ENCODE measurements around the gene DLG1. TPM values are rescaled to one million over a fixed set of nuclear protein-coding genes. Genes with fewer than 3 reads are reported as not detected.

The DLG1 gene
- total RNA-seq = 10 to 100 TPM; 68.9 to 72.0 TPM

GRCh38 chr3:197298341-197298944 lies at the start of gene DLG1:
Gene DLG1 (minus strand): TSS chr3:197298612. CDS start chr3:197297204, 1,408 bp downstream.

GRCh38 chr3:197029511-197030167 lies 268.8 kb downstream of the DLG1 start, which contains the start of gene MELTF:
Gene MELTF (minus strand): TSS chr3:197029817. CDS start chr3:197029702, 115 bp downstream.

Small RNA genes within 50 kb of the gene (microRNA-seq; reads per million reads assigned to microRNA genes)
- not detected for gene MIR4797 (ENCODE audit: borderline microRNAs expressed, borderline replicate concordance)

Measured in activated naive CD4-positive, alpha-beta T cell treated with anti-CD3 and anti-CD28 coated beads, Interleukin-2, amount 10 ng/mL, durations not matched to agents 5 hours and 36 hours (primary cell).